ENCODE measurements around the gene ILF3.

Gene ILF3

DNA sequence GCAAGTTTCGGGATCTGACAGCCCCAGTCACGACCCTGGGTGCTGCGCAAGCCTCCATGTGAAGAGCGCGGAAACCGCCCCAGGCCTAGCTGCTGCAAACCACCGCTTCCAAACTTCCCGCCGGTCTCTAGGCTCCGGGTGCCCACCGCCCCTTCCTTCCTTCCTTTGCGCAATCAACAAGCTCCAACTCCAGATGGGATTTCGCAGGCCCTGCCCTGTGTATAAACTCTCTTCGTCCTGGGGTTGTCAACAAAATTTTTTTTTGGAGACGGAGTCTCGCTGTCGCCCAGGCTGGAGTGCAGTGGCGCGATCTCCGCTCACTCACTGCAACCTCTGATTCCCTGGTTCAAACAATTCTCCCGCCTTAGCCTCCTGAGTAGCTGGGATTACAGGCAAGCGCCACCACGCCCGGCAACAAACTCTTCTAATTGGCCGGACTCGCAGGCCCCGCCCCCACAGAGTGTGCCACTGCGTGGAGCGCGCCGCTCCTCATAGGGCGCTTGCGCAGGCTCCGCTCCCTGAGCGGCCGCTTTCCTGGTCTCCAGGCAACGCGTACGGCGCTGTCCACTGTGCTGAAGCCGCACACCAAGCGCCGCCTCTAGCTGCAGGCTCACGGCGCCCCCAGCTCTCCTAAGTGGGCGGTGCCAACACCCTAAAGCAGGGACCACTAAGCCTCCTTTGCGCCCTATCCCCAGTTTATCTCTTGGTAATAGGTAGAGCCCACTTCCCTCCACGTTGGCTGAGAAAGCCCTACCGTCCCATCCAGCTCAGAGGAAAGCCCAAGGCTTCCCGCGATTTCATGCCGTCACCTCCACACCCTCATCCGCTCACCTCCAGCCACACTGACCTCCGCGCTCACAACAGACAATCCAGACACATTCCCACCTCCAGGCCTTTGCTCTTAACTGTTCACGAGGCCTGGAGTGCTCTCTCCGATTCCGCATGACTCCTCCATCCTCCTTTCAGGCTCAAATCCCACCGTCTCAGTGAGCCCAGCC lies 41.6 kb downstream of the ILF3 start:
- DNase-seq, result peak; percentile 77

DNA sequence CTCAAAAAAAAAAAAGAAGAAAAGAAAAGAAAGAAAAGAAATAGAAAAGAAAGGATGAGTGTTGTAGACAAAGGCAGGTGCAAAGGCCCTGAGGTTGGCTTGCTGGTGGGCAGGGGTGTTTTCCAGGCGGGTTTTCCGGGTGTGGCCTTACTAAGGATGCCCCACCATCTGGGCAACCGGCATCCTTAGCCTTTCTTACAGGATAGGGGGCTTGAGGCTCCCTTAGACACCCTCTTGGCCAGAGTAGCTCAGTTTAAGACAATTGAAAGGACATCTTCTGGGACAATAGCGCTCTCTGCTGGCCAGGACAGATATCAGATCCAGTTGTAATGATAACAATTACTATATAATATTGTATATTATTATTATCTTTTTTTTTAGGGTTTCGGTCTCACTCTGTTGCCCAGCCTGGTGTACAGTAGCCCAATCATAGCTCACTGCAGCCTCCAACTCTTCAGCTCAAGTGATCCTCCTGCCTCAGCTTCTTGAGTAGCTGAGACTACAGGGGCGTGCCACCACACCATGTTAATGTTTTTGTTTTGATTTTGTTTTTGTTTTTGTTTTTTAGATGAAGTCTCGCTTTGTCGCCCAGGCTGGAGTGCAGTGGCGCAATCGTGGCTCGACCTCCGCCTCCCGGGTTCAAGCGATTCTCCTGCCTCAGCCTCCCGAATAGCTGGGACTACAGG lies 45.6 kb downstream of the ILF3 start:
- no peak for DNase-seq

DNA sequence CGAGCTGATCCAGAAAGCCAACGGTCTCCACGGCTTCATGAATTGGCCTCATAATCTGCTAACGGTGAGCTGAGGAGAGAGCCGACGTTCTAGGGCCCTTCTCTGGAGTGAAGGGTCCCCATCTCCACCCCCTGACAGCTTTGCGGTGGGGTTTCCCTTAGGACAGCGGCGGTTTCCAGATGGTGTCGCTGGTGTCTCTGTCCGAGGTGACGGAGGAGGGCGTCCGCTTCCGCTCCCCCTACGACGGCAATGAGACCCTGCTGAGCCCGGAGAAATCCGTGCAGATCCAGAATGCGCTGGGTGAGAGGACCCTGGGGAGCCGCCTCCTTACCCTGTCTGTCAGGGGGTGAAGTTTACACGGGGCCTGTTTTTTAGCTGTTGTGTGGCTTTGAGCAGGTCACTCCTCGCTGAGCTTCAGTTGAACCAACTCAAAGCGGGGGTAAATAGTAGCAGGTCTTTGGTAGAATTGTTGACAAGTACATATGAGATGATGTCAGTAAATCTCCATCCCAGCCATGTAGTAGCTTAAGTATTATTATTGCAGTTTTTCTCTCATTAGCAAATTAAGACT lies 47.9 kb downstream of the ILF3 start:
- no peak for DNase-seq

DNA sequence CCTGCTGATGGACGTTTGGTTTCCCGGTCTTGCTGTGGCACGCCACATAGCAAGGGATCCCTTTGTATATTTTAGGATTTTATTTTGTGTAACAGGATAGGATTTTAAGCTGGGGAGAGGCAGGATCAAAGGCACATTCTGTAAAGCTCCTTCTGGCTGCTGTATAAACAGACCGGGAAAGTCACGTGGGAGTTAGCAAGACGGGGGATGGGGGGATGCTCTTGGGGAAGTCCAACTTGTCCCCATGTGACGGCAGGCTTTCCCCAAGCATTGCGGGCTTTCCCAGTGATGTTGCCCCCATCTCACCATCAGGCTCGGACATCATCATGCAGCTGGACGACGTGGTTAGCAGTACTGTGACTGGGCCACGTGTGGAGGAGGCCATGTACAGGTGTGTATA lies 52.8 kb downstream of the ILF3 start:
- no peak for DNase-seq

DNA sequence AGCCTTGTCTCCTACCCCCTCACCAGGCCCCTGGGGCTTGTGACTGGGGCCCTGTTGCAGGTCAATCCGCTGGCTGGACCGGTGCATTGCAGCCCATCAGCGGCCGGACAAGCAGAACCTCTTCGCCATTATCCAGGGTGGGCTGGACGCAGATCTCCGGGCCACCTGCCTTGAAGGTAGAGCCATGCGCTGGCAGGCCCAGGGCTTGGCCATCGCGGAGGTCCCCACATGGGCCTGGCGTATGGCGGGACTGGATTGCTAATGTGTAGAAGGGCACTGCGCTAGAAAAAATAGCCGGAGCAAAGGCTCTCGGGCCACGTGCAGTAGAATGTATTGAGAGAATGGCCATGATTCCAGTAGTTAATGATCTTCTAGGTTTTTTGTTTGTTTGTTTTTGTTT lies 53.3 kb downstream of the ILF3 start:
- no peak for DNase-seq

DNA sequence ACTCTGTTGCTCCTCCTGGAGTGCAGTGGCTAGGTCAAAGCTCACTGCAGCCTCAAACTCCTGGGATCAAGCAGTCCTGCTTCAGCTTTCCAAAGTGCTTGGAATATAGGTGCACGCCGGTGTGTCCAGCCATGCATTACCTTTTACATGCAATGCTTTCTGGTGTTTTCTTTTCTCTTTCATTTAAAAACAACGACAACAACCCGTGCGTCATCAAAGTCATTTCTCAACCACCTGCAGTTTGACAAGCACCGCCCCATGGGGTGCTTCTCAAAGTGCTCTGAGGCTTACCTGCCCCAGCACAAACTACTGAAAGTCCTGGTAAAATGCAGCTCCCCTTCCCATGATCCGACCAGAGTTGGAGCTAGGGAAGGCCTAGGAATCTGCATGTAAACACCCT lies 54.1 kb downstream of the ILF3 start:
- DNase-seq, result no peak

DNA sequence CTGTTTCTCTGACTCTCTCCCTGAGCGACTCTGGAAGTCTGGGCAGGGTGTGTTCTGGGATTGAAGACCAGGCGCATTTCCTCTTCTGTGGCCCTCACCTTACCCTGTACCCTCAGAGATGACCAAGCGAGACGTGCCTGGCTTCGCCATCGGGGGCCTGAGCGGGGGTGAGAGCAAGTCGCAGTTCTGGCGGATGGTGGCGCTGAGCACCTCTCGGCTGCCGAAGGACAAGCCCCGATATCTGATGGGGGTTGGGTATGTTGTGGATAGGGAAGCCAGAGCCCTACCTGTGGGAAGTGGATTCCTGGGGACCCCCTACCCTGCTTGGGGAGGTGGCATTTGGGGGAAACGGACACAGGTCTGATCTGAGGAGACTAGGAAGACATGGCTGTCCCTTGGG lies 57.9 kb downstream of the ILF3 start:
- no peak for DNase-seq

DNA sequence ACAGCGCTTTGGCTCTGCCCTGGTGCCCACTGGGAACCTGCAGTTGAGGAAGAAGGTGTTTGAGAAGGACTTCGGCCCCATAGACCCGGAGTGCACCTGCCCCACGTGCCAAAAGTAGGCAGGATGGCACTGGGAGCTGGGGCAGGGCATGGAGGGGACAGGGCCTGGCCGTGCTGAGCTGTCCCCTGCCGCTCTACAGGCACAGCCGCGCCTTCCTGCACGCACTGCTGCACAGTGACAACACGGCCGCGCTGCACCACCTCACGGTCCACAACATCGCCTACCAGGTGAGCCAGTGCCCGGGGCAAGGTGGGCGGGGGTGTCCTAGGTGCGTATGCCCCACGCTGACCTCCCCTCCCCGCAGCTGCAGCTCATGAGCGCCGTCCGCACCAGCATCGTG lies 58.6 kb downstream of the ILF3 start:
- DNase-seq, result peak; percentile 41

DNA sequence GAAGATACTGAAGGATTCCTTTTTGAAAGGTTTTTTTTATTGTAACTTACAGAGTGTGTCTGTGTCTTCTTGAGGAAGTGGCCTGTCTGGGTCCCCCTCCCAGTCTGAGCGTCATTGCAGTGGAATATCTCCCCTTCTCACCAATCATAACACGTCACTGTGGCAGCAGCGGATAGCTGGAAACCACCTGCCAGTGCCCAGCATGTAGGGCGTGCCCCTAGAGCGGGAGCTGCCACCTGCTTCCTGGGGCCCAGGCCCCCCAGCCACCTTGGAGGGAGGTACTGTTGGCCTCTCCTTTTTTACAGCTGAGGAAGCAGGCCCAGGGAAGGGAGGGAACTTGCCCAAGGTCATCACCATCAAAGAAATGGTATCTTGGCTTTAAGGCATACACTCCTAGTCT lies 59.2 kb downstream of the ILF3 start:
- no peak for DNase-seq

DNA sequence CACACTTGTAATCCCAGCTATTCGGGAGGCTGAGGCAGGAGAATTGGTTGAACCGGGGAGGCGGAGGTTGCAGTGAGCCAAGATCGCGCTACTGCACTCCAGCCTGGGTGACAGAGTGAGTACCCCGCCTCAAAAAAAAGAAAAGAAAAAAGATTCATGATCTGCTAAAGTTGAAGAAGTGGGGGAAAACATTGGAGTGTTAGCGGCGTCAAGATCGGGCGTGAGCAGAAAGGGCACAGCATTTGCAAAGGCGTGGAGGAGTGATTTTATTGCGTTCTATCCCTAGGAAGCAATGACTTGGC lies 62.9 kb downstream of the ILF3 start:
- no peak for DNase-seq

DNA sequence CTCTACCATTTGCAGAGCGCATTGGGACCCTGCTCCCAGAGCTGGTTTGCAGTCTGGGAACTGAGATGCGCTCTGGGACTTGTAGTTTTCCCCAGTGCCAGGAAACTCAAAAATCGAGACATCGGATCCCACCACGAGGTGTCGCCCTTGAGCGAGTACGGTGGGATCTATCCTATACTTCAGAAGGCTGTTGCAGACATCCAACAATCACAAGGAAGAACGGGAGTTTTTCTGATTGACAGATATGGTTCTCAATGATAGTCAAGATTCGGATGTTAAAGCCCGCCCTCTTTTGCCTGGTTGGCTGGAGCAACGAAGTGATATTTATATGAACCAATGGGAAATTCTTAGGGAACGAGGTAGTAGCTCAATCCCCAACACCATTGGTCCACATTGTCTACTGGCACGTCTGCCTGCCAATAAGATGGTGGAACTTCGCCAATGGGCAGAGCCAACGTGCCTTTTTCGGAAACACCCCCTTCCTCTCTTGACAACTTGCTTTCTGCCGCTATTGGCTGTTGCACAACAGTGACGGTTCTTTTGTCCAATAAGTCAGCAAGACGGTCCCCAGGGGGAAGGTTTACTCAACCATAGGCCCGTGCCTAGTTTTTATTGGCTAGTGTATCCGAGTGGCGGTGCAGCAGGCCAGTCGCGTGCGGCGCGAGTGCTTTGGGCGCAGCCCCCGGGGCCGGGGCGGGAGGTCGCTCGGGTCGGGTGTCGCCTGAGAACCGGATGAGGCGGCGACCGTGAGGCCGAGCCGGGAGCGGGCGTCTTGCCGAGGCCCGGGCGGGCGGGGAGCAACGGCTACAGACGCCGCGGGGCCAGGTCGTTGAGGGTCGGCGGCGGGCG lies 63.4 kb downstream of the ILF3 start, which contains the start of gene DNM2:
DNM2 (plus strand) TSS at position 724 of the 849 bp plus-strand sequence. CDS start 164 bp downstream, outside the sequence.
- DNase-seq, result peak; percentile 88

DNA sequence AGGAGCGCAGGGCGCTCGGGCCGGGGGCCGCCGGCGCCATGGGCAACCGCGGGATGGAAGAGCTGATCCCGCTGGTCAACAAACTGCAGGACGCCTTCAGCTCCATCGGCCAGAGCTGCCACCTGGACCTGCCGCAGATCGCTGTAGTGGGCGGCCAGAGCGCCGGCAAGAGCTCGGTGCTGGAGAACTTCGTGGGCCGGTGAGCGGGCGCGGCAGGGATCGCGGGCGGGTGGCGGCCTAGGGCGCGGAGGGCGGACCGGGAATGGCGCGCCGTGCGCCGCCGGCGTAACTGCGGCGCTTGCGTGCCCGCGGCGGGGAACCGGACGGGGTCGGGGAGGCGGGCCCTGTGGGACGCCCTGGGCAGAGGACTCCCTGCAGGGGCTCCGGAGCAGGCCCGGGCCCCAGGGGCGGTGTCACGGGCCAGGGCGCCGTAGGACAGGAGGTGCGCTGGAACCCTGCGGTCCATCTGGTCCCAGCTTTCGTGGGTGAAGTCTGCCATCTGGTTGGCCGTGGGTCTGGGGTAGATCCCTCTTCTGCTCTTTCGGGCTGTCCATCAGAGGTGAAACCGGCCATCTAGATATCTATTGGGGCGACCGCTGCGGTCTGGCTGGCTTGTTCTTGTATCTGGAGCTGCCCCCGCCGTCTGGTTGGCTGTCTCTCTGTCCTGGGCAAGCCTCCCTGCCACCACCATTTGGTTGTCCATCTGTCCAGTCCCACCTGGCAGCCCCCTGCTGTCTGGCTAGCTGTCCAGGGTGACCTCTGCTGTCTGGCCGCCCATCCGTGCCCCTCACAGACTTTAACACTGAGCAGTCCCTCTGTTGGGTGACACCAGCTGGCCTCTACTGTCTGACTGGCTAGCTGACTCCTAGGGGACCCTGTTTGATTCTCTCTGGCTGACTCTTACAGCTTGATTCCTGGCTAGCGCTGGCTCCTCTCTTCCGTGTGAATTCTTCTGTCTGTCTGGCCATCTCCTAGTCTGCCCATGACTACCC lies 64.4 kb downstream of the ILF3 start:
- DNase-seq, result no peak

DNA sequence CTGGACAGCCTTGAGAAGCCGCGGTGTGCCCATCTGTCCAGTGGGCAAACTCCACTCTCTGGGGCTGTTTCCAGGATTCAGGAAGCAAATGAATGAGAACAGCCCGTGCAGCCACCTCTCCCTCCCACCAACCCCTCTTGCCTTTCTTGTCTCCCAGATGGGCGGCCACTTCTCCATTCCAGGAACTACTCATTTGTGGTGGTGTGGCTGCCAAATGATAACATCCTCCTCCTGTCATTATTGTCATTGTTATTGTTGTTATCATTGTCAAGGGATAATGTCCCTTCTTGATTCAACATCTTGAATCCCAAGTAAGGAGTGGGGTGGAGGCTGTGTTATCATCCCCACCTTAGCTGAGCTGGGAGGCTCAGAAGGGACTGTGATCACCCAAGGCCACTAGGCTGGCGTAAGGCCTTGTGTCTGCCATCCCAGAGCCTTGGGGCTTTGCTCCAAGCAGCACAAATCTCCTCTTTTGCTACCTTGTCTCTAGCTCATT lies 65.4 kb downstream of the ILF3 start:
- no peak for DNase-seq

DNA sequence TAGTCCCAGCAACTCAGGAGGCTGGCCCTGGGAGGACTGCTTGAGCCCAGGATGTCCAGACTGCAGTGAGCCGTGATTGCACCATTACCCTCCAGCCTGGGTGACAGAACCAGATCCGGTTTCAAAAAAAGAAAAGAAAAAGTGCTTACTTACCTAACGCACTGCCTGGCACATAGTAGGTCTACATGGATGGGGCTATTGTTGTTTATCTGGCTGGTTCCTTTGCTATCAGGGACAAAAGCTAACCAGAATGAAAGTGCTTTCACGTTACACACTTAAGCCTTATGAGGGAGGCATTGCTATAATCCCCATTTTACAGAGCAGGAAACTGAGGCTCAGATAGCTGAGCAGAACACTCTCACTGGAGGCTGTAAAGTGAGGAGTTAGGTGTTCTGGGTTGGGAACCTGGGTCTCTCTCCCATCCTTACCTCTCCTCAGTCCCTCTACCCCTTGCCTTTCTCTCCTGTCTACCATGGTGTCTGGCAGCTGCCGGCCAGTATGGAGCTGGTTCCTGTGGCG lies 66.5 kb downstream of the ILF3 start:
- no peak for DNase-seq

DNA sequence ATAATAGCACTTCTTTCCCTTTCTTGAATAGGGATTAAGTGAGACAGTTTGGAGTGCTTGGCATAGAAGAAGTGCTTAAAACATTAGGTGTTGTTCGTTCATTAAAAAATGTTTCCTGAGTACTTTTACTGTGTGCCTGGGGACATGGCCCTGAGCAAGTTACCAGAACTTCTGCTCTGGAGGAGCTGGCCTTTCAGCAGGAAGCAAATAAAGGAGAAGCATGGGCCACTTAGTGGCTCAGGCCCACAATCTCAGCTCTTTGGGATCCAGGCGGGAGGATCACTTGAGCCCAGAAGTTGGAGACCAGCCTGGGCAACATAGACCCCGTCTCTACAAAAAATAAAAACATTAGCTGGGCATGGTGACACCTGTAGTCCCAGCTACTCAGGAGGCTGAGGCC lies 69.4 kb downstream of the ILF3 start:
- no peak for DNase-seq

DNA sequence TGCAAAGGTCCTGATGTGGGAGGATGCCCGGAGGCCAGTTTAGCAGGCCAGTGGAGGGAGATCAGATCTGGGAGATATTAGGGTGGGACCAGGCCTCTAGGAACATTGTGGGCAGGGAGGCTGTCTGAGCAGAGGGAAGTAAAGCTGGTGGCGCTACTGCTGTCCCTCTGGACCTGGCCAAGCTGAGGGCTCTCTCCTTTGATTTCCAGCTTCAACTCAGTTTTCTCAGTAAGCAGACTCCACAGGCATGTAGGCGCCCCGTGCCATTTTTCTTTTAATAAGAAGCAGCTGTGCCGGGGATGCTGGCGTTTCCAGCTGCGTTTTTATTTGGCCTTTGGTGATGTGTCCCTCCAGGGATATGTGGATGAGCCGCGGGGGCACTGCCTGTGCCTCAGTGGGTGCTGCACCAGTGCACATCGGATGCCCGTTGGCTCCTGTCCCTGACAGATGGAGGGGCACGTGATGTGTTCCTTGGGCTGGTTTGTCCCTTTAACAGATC lies 70.5 kb downstream of the ILF3 start:
- DNase-seq, result no peak

DNA sequence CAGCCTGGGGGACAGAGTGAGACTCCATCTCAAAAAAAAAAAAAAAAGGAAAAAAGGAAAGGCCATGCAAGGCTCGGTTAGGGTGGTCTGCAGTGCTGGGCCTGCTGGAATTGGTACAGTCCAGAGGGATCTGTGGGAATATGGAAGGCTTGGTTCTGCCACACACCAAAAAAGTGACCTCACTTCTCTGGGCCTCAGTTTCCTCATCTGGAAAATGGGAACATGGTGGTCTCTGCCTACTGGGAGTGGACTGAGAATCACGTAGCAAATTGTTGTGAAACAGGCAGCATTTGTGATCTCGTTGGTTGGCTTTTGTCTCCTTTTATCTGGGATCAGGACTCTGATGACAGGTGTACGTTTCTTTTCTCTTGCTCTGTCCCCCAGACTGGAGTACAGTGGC lies 71.3 kb downstream of the ILF3 start:
- DNase-seq, result no peak

DNA sequence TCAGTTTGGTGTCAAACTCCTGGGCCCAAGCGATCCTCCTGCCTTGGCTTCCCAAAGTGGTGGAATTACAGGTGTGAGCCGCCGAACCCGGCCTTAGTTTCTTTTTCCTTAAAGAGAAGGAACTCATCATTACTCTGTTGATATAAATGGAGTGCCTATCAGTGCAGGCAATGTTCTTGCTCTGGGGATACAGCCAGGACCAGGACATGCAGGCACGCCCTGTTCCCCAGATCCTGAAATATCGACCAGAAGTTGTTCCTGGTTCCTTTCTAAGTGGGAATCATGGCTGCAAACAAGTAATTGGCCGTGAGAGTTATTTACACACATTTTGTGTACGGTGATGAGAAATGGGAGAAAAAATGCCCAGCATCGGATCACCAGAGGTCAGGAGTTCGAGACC lies 72.1 kb downstream of the ILF3 start:
- no peak for DNase-seq

DNA sequence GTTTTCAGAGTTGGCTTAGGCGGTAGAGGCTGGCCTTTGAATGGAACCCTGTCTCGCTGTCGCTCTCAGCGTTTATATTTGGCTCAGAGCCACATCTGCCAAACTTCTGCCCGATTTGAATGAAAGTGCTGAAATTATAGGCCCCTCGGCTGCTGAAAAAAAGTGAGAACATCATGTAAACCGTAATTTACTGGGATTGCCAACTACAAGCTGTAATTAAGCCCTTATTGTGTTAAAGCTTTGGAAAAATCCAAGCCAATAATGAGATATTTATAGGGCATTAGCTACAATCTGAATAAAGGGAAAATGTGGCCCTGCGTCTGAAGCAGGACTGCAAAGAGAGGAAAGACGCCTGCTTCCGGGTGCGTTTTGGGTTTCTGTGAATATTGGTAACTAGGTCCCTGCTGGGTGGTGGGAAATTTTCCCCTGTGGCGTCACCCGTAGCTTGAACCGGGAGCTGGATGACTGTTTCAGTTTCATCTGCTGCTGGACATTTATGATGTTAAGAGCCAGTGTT lies 73.6 kb downstream of the ILF3 start:
- no peak for DNase-seq

DNA sequence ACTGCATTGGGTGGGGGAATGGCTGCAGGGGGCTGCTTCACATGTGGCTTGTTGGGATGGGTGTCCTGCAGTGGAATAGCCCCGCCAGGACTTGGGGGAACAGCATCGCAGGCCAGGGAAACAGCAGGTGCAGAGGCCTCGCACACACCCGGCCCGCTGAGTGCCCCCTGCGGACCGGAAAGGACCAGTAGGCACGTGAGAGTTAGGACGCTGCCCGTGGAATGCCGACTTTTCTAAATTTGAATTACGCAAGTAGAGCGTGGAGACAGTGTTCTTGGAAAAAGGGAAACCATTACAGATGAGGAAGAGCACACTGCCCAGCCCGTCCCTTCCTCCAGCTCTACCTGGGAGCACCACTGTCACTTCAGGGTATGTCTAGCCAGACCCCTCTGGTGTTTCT lies 75.3 kb downstream of the ILF3 start:
- DNase-seq, result no peak

Measured in right kidney (tissue), 1 donor.